ENCODE measurements around the gene GCLC.

- no peak for TF ChIP-seq EZH2phosphoT487 (IDR thresholded peaks at IDR 0.05)
- no peak for TF ChIP-seq CTCF (IDR thresholded peaks at IDR 0.05)
- no peak for TF ChIP-seq EZH2 (IDR thresholded peaks at IDR 0.05)
Observed at GRCh38 chr6:53466257-53466656, 78.6 kb downstream of the GCLC start.

Data from neural progenitor cell (in vitro differentiated cells).